ENCODE data around the gene ZNHIT2. TPM values are rescaled to one million over a fixed set of nuclear protein-coding genes. Genes with fewer than 3 reads are reported as not detected.

The ZNHIT2 gene
- total and polyA plus RNA-seq, 2 of the 13 experiments (the other 11 are each of a cell fraction or from before 2014, with no cell fraction given): 1.1 to 6.5 TPM

DNA sequence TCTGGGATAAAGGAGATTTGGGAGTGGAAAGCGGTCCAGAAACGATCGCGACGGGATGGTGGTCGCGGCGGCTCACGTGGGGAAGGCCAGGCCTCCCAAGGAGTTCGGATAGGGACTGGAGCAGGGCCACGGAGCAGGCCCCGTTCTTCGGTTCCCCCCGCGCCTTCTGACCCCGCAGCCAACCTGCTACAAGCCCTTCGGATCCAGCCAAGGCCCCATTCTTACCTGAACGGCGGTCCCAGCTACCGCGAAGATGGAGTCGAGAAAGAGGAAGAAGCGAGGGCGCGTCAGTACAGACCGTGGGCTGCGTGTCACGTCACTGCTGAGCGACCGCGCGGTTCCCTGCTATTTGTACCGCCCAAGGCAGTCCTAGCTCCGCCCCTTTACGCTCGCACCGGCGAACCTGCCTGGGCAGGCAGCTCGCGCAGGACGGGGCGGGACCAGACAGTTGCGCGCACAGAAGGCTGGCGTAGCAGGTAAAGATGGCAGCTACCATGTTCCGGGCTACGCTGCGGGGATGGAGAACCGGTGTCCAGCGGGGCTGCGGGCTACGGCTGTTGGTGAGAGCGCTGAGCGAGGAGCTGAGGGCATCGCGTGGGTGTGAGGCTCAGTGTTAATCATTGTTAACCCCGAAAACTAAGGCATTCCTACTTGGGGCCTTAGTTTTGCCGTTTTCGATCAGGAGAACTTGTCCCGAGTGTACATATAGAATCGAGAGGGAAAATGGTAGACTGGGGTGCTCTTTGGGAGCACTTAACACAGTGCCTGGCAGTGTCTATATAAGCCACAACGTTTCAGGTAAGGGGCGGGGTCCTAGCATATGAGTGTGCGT lies 4.6 kb upstream of the ZNHIT2 start, which contains the start of the genes FAU and MRPL49 (continued):
- peak; percentile 37; the same call in 1 of the 2 replicates for TF ChIP-seq RNF2 (conservative IDR thresholded peaks at IDR 0.05; ENCODE audit: low read depth)
- TF ChIP-seq ESRRA (CRISPR knock-in tag; IDR thresholded peaks at IDR 0.05; ENCODE audit: low read depth): 0 out of 2 replicates have a peak, but pooled peaks have one; percentile 25
- peak; percentile 76; the same call in 1 of the 2 replicates for TF ChIP-seq ZNF782 (CRISPR knock-in tag; IDR thresholded peaks at IDR 0.05; ENCODE audit: borderline replicate concordance)
- TF ChIP-seq ZXDC (CRISPR knock-in tag; IDR thresholded peaks at IDR 0.05): peak; percentile 91; the same call in 1 of the 2 replicates
- no peak for TF ChIP-seq RARA (CRISPR knock-in tag; IDR thresholded peaks at IDR 0.05)
- TF ChIP-seq ZNF781 (CRISPR knock-in tag; IDR thresholded peaks at IDR 0.05; ENCODE audit: borderline replicate concordance, not compliant biosample characterization): peak; percentile 28
- no peak for TF ChIP-seq RFXANK (CRISPR knock-in tag; IDR thresholded peaks at IDR 0.05)
- peak; percentile 85 for TF ChIP-seq ZNF670 (CRISPR knock-in tag; IDR thresholded peaks at IDR 0.05; ENCODE audit: borderline replicate concordance)
- TF ChIP-seq ZNF644 (CRISPR knock-in tag; IDR thresholded peaks at IDR 0.05; ENCODE audit: low read depth): 0 out of 2 replicates have a peak, but pooled peaks have one; percentile 11
- no peak for TF ChIP-seq ZNF280D (CRISPR knock-in tag; IDR thresholded peaks at IDR 0.05)
- TF ChIP-seq ETS1 (CRISPR knock-in tag; IDR thresholded peaks at IDR 0.05): 0 out of 2 replicates have a peak, but pooled peaks have one; percentile 68
- TF ChIP-seq ZNF850 (CRISPR knock-in tag; conservative IDR thresholded peaks at IDR 0.05): 0 out of 2 replicates have a peak, but pooled peaks have one; percentile 55
- no peak; the same call in 1 of the 2 replicates for TF ChIP-seq ZNF441 (CRISPR knock-in tag; IDR thresholded peaks at IDR 0.05; ENCODE audit: borderline replicate concordance)
- no peak for TF ChIP-seq ZMYM3 (CRISPR knock-in tag; IDR thresholded peaks at IDR 0.05)
- TF ChIP-seq FLYWCH1 (CRISPR knock-in tag; IDR thresholded peaks at IDR 0.05): no peak
- TF ChIP-seq, protein P1, sequence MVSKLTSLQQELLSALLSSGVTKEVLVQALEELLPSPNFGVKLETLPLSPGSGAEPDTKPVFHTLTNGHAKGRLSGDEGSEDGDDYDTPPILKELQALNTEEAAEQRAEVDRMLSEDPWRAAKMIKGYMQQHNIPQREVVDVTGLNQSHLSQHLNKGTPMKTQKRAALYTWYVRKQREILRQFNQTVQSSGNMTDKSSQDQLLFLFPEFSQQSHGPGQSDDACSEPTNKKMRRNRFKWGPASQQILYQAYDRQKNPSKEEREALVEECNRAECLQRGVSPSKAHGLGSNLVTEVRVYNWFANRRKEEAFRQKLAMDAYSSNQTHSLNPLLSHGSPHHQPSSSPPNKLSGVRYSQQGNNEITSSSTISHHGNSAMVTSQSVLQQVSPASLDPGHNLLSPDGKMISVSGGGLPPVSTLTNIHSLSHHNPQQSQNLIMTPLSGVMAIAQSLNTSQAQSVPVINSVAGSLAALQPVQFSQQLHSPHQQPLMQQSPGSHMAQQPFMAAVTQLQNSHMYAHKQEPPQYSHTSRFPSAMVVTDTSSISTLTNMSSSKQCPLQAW (CRISPR knock-in tag; IDR thresholded peaks at IDR 0.05): no peak; the same call in 1 of the 2 replicates
- peak; percentile 73 for TF ChIP-seq KDM2A (CRISPR knock-in tag; IDR thresholded peaks at IDR 0.05; ENCODE audit: borderline replicate concordance, low read depth)
- TF ChIP-seq ZMYM4 (CRISPR knock-in tag; IDR thresholded peaks at IDR 0.05): peak; percentile 70; the same call in 1 of the 2 replicates
- peak; percentile 54; the same call in 1 of the 2 replicates for TF ChIP-seq ZNF547 (CRISPR knock-in tag; IDR thresholded peaks at IDR 0.05)
